ENCODE data around the gene TTLL3. TPM values are rescaled to one million over a fixed set of nuclear protein-coding genes. Genes with fewer than 3 reads are reported as not detected.

The TTLL3 gene
- polyA plus RNA-seq, 1 donor from 2014 or later = 47.6 TPM

DNA sequence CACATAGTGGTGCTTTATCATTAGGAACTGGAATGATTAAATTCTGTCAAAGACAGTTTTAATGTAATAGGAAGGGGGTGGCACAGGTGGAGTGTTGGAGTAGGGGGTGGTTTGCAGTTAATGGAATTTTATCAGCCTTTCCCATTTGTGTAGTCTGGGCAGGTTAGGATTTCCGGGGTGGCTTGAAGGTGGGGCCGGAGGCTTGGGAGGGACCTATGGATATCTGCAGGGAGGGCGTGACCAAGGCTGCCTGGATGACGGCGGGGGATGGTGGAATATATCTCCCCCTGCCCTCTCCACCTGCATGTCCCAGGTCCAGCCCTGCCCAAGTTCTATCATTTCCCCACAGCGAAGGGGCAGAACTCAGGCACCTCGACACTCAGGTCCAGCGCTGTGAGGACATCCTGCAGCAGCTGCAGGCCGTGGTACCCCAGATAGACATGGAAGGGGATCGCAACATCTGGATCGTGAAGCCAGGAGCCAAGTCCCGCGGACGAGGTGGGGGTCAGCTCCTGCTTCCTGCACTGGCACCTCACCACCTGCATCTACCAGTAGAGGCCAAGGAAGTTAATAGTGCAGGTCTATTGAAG, 15.5 kb downstream of the TTLL3 start:
- no peaks in the 10 kb centered on the region for H3F3A ChIP-seq (ENCODE audit: insufficient read depth, low read length, poor library complexity, severe bottlenecking)
- no peaks in the 10 kb centered on the region for H4K20me1 ChIP-seq (ENCODE audit: insufficient read depth)
- no peaks in the 10 kb centered on the region for H3K36me3 ChIP-seq (ENCODE audit: insufficient read depth, low read length)
- no peak overlapping the region for H3K4me2 ChIP-seq (ENCODE audit: low read length)
- no peak overlapping the region for H3K4me3 ChIP-seq (ENCODE audit: low read length)
- H2AFZ ChIP-seq (ENCODE audit: low read depth, low read length) = no peak overlapping the region
- no peaks in the 10 kb centered on the region for H3K9me3 ChIP-seq (ENCODE audit: low read length)
- no peaks in the 10 kb centered on the region for H3K27me3 ChIP-seq (ENCODE audit: insufficient read depth, low read depth, low read length)
- TF ChIP-seq RAD21 (conservative IDR thresholded peaks at IDR 0.05) (no peak), EZH2 (IDR thresholded peaks at IDR 0.05; ENCODE audit: borderline replicate concordance, insufficient read depth, low read length, poor library complexity, severe bottlenecking) (no peak), TAF1 (IDR thresholded peaks at IDR 0.05; ENCODE audit: low read depth) (no peak), MXI1 (conservative IDR thresholded peaks at IDR 0.05; ENCODE audit: poor library complexity, severe bottlenecking) (no peak), EP300 (conservative IDR thresholded peaks at IDR 0.05; ENCODE audit: poor library complexity, severe bottlenecking) (no peak), SMC3 (conservative IDR thresholded peaks at IDR 0.05; ENCODE audit: poor library complexity) (no peak), POLR2AphosphoS5 (IDR thresholded peaks at IDR 0.05) (no peak)
- TF ChIP-seq, protein P1, sequence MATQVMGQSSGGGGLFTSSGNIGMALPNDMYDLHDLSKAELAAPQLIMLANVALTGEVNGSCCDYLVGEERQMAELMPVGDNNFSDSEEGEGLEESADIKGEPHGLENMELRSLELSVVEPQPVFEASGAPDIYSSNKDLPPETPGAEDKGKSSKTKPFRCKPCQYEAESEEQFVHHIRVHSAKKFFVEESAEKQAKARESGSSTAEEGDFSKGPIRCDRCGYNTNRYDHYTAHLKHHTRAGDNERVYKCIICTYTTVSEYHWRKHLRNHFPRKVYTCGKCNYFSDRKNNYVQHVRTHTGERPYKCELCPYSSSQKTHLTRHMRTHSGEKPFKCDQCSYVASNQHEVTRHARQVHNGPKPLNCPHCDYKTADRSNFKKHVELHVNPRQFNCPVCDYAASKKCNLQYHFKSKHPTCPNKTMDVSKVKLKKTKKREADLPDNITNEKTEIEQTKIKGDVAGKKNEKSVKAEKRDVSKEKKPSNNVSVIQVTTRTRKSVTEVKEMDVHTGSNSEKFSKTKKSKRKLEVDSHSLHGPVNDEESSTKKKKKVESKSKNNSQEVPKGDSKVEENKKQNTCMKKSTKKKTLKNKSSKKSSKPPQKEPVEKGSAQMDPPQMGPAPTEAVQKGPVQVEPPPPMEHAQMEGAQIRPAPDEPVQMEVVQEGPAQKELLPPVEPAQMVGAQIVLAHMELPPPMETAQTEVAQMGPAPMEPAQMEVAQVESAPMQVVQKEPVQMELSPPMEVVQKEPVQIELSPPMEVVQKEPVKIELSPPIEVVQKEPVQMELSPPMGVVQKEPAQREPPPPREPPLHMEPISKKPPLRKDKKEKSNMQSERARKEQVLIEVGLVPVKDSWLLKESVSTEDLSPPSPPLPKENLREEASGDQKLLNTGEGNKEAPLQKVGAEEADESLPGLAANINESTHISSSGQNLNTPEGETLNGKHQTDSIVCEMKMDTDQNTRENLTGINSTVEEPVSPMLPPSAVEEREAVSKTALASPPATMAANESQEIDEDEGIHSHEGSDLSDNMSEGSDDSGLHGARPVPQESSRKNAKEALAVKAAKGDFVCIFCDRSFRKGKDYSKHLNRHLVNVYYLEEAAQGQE (IDR thresholded peaks at IDR 0.05; ENCODE audit: borderline replicate concordance) = no peak
- TF ChIP-seq, protein P2, sequence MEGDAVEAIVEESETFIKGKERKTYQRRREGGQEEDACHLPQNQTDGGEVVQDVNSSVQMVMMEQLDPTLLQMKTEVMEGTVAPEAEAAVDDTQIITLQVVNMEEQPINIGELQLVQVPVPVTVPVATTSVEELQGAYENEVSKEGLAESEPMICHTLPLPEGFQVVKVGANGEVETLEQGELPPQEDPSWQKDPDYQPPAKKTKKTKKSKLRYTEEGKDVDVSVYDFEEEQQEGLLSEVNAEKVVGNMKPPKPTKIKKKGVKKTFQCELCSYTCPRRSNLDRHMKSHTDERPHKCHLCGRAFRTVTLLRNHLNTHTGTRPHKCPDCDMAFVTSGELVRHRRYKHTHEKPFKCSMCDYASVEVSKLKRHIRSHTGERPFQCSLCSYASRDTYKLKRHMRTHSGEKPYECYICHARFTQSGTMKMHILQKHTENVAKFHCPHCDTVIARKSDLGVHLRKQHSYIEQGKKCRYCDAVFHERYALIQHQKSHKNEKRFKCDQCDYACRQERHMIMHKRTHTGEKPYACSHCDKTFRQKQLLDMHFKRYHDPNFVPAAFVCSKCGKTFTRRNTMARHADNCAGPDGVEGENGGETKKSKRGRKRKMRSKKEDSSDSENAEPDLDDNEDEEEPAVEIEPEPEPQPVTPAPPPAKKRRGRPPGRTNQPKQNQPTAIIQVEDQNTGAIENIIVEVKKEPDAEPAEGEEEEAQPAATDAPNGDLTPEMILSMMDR (IDR thresholded peaks at IDR 0.05; ENCODE audit: poor library complexity, severe bottlenecking) = no peak
- H3K27ac ChIP-seq (ENCODE audit: low read length) = no peak overlapping the region
- no peak overlapping the region for H3K9ac ChIP-seq (ENCODE audit: low read length)
- H3K79me2 ChIP-seq (replicated peaks; ENCODE audit: insufficient read depth, low read length) = no peaks in the 10 kb centered on the region
- no peaks in the 10 kb centered on the region for H3K9me2 ChIP-seq (ENCODE audit: insufficient read depth, low read length)

DNA sequence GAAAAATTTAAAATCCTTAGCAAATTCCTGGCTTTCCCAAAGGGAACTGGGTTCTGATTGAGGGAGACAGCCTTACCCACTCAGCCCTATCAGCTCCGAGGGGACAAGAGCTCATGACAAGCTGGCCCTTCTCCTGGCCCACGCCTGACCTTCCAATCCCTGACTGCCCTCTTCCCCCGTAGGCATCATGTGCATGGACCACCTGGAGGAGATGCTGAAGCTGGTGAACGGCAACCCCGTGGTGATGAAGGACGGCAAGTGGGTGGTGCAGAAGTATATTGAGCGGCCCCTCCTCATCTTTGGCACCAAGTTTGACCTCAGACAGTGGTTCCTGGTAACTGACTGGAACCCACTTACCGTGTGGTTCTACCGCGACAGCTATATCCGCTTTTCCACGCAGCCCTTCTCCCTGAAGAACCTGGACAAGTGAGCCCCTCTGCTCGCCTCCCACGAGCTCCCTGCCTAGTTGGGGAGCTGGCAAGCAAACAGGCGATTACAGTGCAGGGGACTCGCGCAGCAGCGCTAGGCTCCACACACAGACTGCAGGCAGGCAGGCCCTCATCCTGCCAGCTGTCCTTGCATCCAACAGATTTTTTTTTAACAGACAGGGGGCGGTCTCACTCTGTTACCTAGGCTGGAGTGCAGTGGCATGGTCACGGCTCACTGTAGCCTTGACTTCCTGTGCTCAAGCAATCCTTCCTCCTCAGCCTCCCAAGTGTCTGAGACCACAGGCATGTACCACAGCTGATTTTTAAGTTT, 16.9 kb downstream of the TTLL3 start:
- Histone ChIP-seq H3K9me2 (ENCODE audit: insufficient read depth, low read length) (no peaks in the 10 kb centered on the region), H3K4me3 (ENCODE audit: low read length) (no peak overlapping the region), H3K27me3 (ENCODE audit: insufficient read depth, low read depth, low read length) (no peaks in the 10 kb centered on the region), H3K79me2 (replicated peaks; ENCODE audit: insufficient read depth, low read length) (no peaks in the 10 kb centered on the region), H3K9ac (ENCODE audit: low read length) (no peak overlapping the region), H4K20me1 (ENCODE audit: insufficient read depth) (no peaks in the 10 kb centered on the region), H3K27ac (ENCODE audit: low read length) (no peak overlapping the region), H3K9me3 (ENCODE audit: low read length) (no peaks in the 10 kb centered on the region), H3K36me3 (ENCODE audit: insufficient read depth, low read length) (no peaks in the 10 kb centered on the region), H3K4me2 (ENCODE audit: low read length) (no peak overlapping the region), H3F3A (ENCODE audit: insufficient read depth, low read length, poor library complexity, severe bottlenecking) (no peaks in the 10 kb centered on the region), H2AFZ (ENCODE audit: low read depth, low read length) (no peak overlapping the region)
- TF ChIP-seq RAD21 (conservative IDR thresholded peaks at IDR 0.05) (no peak), TAF1 (IDR thresholded peaks at IDR 0.05; ENCODE audit: low read depth) (no peak), EP300 (conservative IDR thresholded peaks at IDR 0.05; ENCODE audit: poor library complexity, severe bottlenecking) (no peak)
